Fibroblast of pulmonary artery (primary cell): Measurements from ENCODE around the gene MTM1.
A peak's percentile ranks its signal among the peaks of the same experiment; 100 is the strongest.

Experiments used
- DNase-seq: peaks from one replicate; pipeline ENCODE4 v3.0.0-alpha.2; 2010; ENCODE audit warnings: low read depth
- H3K4me3 ChIP-seq: replicated peaks from 2 replicates; pipeline ENCODE4 v1.5.1; 2011; ENCODE audit warnings: low read depth, mild to moderate bottlenecking, control low read depth, low read length, moderate library complexity
- CTCF ChIP-seq: IDR thresholded peaks from 2 replicates; pipeline ENCODE4 v1.5.1; 2011; ENCODE audit warnings: mild to moderate bottlenecking, control low read depth, low read length, inconsistent platforms; ENCODE audit errors: missing control alignments

MTM1 gene

GRCh38 chrX:150577174-150577573 is 8.8 kb downstream of the MTM1 start:
- TF ChIP-seq CTCF: no peak
- DNase-seq: no peak
- no peak overlapping the region for H3K4me3 ChIP-seq

- no peak for TF ChIP-seq CTCF
- DNase-seq: peak; percentile 65
- no peak overlapping the region for H3K4me3 ChIP-seq
Measured at GRCh38 chrX:150581093-150581775, 12.8 kb downstream of the MTM1 start.

- DNase-seq: no peak
- H3K4me3 ChIP-seq: no peak overlapping the region
Measured at GRCh38 chrX:150582338-150582948, 14.0 kb downstream of the MTM1 start.

GRCh38 chrX:150587585-150588503 is 19.4 kb downstream of the MTM1 start:
- TF ChIP-seq CTCF: peak; percentile 63
- DNase-seq: peak; percentile 47
- no peak overlapping the region for H3K4me3 ChIP-seq

More at GRCh38 chrX:150582338-150582948, 14.0 kb downstream of the MTM1 start:
- no peak for TF ChIP-seq CTCF

- no peak for TF ChIP-seq CTCF
- DNase-seq: no peak
- no peak overlapping the region for H3K4me3 ChIP-seq
Measured at GRCh38 chrX:150594584-150594983, 26.2 kb downstream of the MTM1 start.

GRCh38 chrX:150599226-150599625 is 30.8 kb downstream of the MTM1 start:
- TF ChIP-seq CTCF: no peak
- H3K4me3 ChIP-seq: no peak overlapping the region
- no peak for DNase-seq
